Measurements from ENCODE around the gene COQ4.

The COQ4 gene

GRCh38 chr9:128383007-128383753 is 60.5 kb downstream of the COQ4 start:
- H2AFZ ChIP-seq (ENCODE audit: low read length): no peak overlapping the region
- no peak overlapping the region for H4K91ac ChIP-seq (ENCODE audit: low read depth, low read length, poor library complexity)
- H2BK15ac ChIP-seq (ENCODE audit: low read length): no peak overlapping the region
- peaks cover 0 to 67% (median 0%) of the 10 kb centered on the region in 3 experiments for H3K27me3 ChIP-seq (ENCODE audit: control insufficient read depth in 3 of 3, insufficient read depth in 3 of 3, low read depth in 1 of 3, low read length in 3 of 3)
- no peaks in the 10 kb centered on the region for H3K9me3 ChIP-seq (replicated peaks in 1 of 2; ENCODE audit: control insufficient read depth in 2 of 2, insufficient read depth in 1 of 2, low read depth in 1 of 2, low read length in 2 of 2)
- no peak overlapping the region for H3K9ac ChIP-seq (ENCODE audit: low read depth, low read length, poor library complexity)
- H3K18ac ChIP-seq (ENCODE audit: low read length): no peak overlapping the region
- H3K36me3 ChIP-seq (replicated peaks in 1 of 2; ENCODE audit: control insufficient read depth in 2 of 2, insufficient read depth in 2 of 2, low read length in 2 of 2): peaks cover 2 to 55% of the 10 kb centered on the region in 2 donors
- H2AK5ac ChIP-seq (ENCODE audit: low read depth, low read length): no peak overlapping the region
- peaks cover 4% of the 10 kb centered on the region for H3K79me1 ChIP-seq (ENCODE audit: low read depth, low read length)
- no peak overlapping the region for H3K27ac ChIP-seq (replicated peaks; ENCODE audit: low read length)
- no CpG with 5 or more reads among the region's 9 CpGs for WGBS, 2 donors (ENCODE audit: extremely low coverage in 2 of 2, insufficient read length in 2 of 2, insufficient replicate concordance in 1 of 2)
- H3K4me3 ChIP-seq (ENCODE audit: low read length in 2 of 2): no peak overlapping the region
- no peak overlapping the region for H3K14ac ChIP-seq (ENCODE audit: low read length)
- no peak for DNase-seq (ENCODE audit: low spot score)
- no peak overlapping the region for H3K23ac ChIP-seq (ENCODE audit: low read depth, low read length, poor library complexity)
- H4K8ac ChIP-seq (ENCODE audit: low read depth, low read length): no peak overlapping the region
- no peak overlapping the region for H2BK12ac ChIP-seq (ENCODE audit: low read length)
- H2BK120ac ChIP-seq (ENCODE audit: low read depth, low read length): no peak overlapping the region
- H3K4me2 ChIP-seq (ENCODE audit: insufficient read depth, low read length, poor library complexity, severe bottlenecking): peak overlapping the region; percentile 37
- H2BK5ac ChIP-seq (ENCODE audit: low read length): no peak overlapping the region
- H3K4me1 ChIP-seq (ENCODE audit: control insufficient read depth in 2 of 2, insufficient read depth in 1 of 2, low read depth in 1 of 2, low read length in 2 of 2): peaks cover 16 to 66% of the 10 kb centered on the region in 2 donors
- no peak overlapping the region for H3K4ac ChIP-seq (ENCODE audit: low read length)

Data from neuronal stem cell (in vitro differentiated cells).